GM12878 (cell line): ENCODE results near the gene KRT4. TPM values are rescaled to one million over a fixed set of nuclear protein-coding genes. Genes with fewer than 3 reads are reported as not detected.

Experiments used
- ATAC-seq: fragments of 200-7000 bp; cut with Tn5 transposase; 3 replicates; pipeline ENCODE4 v1.9.1; 2020; ENCODE audit warnings: mild to moderate bottlenecking, moderate library complexity
- BruUV-seq: library from RNA; stranded (reverse); fragments of 400-500 nt; replicated peaks from 2 replicates; lab custom pipeline; 2021; lab: Mats Ljungman, UMichigan
- CTCF ChIA-PET: fragments of 300-600 bp; sonication (Branson Sonifier 250); formaldehyde crosslinking; extraction: SDS; loops from one replicate; lab custom pipeline; 2021; ENCODE audit warnings: inconsistent platforms; lab: Yijun Ruan, JAX
- POLR2A ChIA-PET: fragments of 350-600 bp; formaldehyde crosslinking; extraction: SDS; loops from one replicate; lab custom pipeline; 2021; ENCODE audit warnings: inconsistent platforms; lab: Charles Lee
- RAD21 ChIA-PET: fragments of 300-600 bp; sonication (Branson Sonifier 250); formaldehyde crosslinking; loops from one replicate; lab custom pipeline; 2023; ENCODE audit warnings: antibody characterized with exemption; ENCODE audit not compliant: unreplicated experiment; lab: Charles Lee
- SMC1A ChIA-PET: fragments of 300-600 bp; sonication (Branson Sonifier 250); formaldehyde crosslinking; loops from one replicate; lab custom pipeline; 2023; ENCODE audit not compliant: unreplicated experiment, uncharacterized antibody; lab: Charles Lee
- DNase-seq: peaks from one replicate; pipeline ENCODE4 v3.0.0-alpha.2; 2011; ENCODE audit warnings: low read depth, low spot score
- FAIRE-seq: peaks from 3 replicates; lab custom pipeline; 2011; peaks lifted over from hg19 to GRCh38; lab: Jason Lieb, UNC
- H2AFZ ChIP-seq: 2 replicates; pipeline ENCODE4 v1.6.0; 2011; ENCODE audit warnings: low read depth, low read length, control low read depth; ENCODE audit not compliant: control insufficient read depth
- H3K27ac ChIP-seq: 2 replicates; pipeline ENCODE4 v1.5.1; 2011; ENCODE audit warnings: control low read depth; ENCODE audit not compliant: control insufficient read depth, insufficient read depth
- H3K27me3 ChIP-seq, 2 experiments: replicated peaks in 1 of 2; 2 replicates each; pipeline versions ENCODE4 v1.6.0 to v1.6.1; 2011; ENCODE audit warnings: low read length in 1 of 2; ENCODE audit not compliant: control insufficient read depth in 2 of 2, insufficient read depth in 2 of 2
- H3K36me3 ChIP-seq, 2 experiments: 2 replicates each; pipeline ENCODE4 v1.5.1; 2011; ENCODE audit warnings: low read length in 1 of 2; ENCODE audit not compliant: control insufficient read depth in 2 of 2, insufficient read depth in 2 of 2
- H3K4me1 ChIP-seq: 2 replicates; pipeline ENCODE4 v1.6.1; 2011; ENCODE audit warnings: mild to moderate bottlenecking, low read length, moderate library complexity, mixed read lengths; ENCODE audit not compliant: control insufficient read depth, insufficient read depth
- H3K4me2 ChIP-seq: 2 replicates; pipeline ENCODE4 v1.6.0; 2011; ENCODE audit warnings: control low read depth; ENCODE audit not compliant: control insufficient read depth, insufficient read depth
- H3K4me3 ChIP-seq: fragments of 200-600 bp; sonication (generic); 2 replicates; pipeline ENCODE4 v1.5.1; 2016
- H3K79me2 ChIP-seq: 2 replicates; pipeline ENCODE4 v1.6.0; 2011; ENCODE audit warnings: low read length; ENCODE audit not compliant: control insufficient read depth, insufficient read depth
- H3K9ac ChIP-seq: 2 replicates; pipeline ENCODE4 v1.8.0; 2011; ENCODE audit warnings: low read length, control low read depth, mixed read lengths; ENCODE audit not compliant: control insufficient read depth, insufficient read depth
- H3K9me3 ChIP-seq: replicated peaks from 3 replicates; pipeline ENCODE4 v1.5.1; 2011; ENCODE audit warnings: mild to moderate bottlenecking, low read length; ENCODE audit not compliant: control insufficient read depth, insufficient read depth
- H4K20me1 ChIP-seq: 2 replicates; pipeline ENCODE4 v1.6.0; 2011; ENCODE audit not compliant: control insufficient read depth, insufficient read depth
- BACH1 ChIP-seq: fragments of 450-650 bp; IDR thresholded peaks from 2 replicates; pipeline ENCODE4 v1.6.1; 2017; ENCODE audit warnings: mild to moderate bottlenecking, borderline replicate concordance
- FOS ChIP-seq: IDR thresholded peaks from 3 replicates; pipeline ENCODE4 v1.6.1; 2011; ENCODE audit warnings: borderline replicate concordance; ENCODE audit not compliant: insufficient read length; ENCODE audit errors: extremely low read depth
- HDGF ChIP-seq: fragments of 450-650 bp; IDR thresholded peaks from 2 replicates; pipeline ENCODE4 v1.6.1; 2016; ENCODE audit warnings: antibody characterized with exemption
- IRF4 ChIP-seq: IDR thresholded peaks from 2 replicates; pipeline ENCODE4 v1.6.1; 2011; ENCODE audit warnings: low read depth, low read length
- KDM1A ChIP-seq: fragments of 200-600 bp; sonication (generic); IDR thresholded peaks from 2 replicates; pipeline ENCODE4 v1.6.1; 2016; ENCODE audit warnings: borderline replicate concordance
- NFYB ChIP-seq: IDR thresholded peaks from 2 replicates; pipeline ENCODE4 v1.6.1; 2011; ENCODE audit warnings: low read depth, mild to moderate bottlenecking, low read length, improper control_type of control experiment, moderate library complexity; ENCODE audit not compliant: insufficient read depth
- PAX5 ChIP-seq: IDR thresholded peaks from 2 replicates; pipeline ENCODE4 v1.6.1; 2011; ENCODE audit warnings: low read depth, low read length, borderline replicate concordance
- PKNOX1 ChIP-seq: fragments of 450-650 bp; IDR thresholded peaks from 2 replicates; pipeline ENCODE4 v1.6.1; 2016; ENCODE audit warnings: mild to moderate bottlenecking
- POU2F2 ChIP-seq: IDR thresholded peaks from 3 replicates; pipeline ENCODE4 v1.6.1; 2011; ENCODE audit warnings: low read depth, mild to moderate bottlenecking, low read length, borderline replicate concordance
- RAD51 ChIP-seq: fragments of 450-650 bp; IDR thresholded peaks from 2 replicates; pipeline ENCODE4 v1.6.1; 2016; ENCODE audit warnings: moderate library complexity, mild to moderate bottlenecking, inconsistent platforms
- SKIL ChIP-seq: fragments of 450-650 bp; IDR thresholded peaks from 2 replicates; pipeline ENCODE4 v1.6.1; 2017; ENCODE audit warnings: mild to moderate bottlenecking, low read depth, inconsistent platforms; ENCODE audit not compliant: poor library complexity, severe bottlenecking
- SMARCA5 ChIP-seq: fragments of 450-650 bp; IDR thresholded peaks from 2 replicates; pipeline ENCODE4 v1.6.1; 2017; ENCODE audit warnings: mild to moderate bottlenecking
- STAT1 ChIP-seq: fragments of 450-650 bp; conservative IDR thresholded peaks from 2 replicates; pipeline ENCODE4 v1.6.1; 2014; ENCODE audit warnings: antibody characterized with exemption, mild to moderate bottlenecking
- SUZ12 ChIP-seq: fragments of 200-600 bp; sonication (generic); IDR thresholded peaks from one replicate; pipeline ENCODE4 v1.6.1; 2018; ENCODE audit warnings: antibody characterized with exemption, mild to moderate bottlenecking; ENCODE audit not compliant: unreplicated experiment
- USF2 ChIP-seq: IDR thresholded peaks from 2 replicates; pipeline ENCODE4 v1.6.1; 2011; ENCODE audit warnings: low read depth, low read length, improper control_type of control experiment, borderline replicate concordance
- ZNF274 ChIP-seq: IDR thresholded peaks from one replicate; pipeline ENCODE4 v1.8.0; 2011; ENCODE audit not compliant: insufficient read length, insufficient read depth
- WGBS: methylation state at CpG from one replicate; pipeline ENCODE4 v1.1.6; 2016; ENCODE audit warnings: low lambda C conversion rate; ENCODE audit not compliant: insufficient replicate concordance, insufficient coverage; ENCODE audit errors: missing lambda C conversion rate; 5-methylcytosine and 5-hydroxymethylcytosine counted together
- in situ Hi-C: fragments of 300-500 bp; cut with MboI; formaldehyde crosslinking; loops from 9 replicates; pipeline ENCODE4 v1.14.3; 2018; ENCODE audit warnings: mixed read lengths
- intact Hi-C: fragments of 100-400 bp; cut with micrococcal nuclease; formaldehyde crosslinking; loops from one replicate; pipeline ENCODE4 v1.14.2; 2022; ENCODE audit not compliant: unreplicated experiment
- polyA plus RNA-seq, 11 experiments: library from polyadenylated mRNA; depleted of rRNA in 4 of 11; unstranded in 6 of 11; stranded (reverse) in 5 of 11; fragments of >200 nt; fragmentation: Nextera tagmentation in 4 of 11; fragmentation: Illumina TruSeq in 1 of 11; extraction: Ambion mirVana in 4 of 11; extraction: Trizol in 1 of 11; gene quantifications; 1 replicate in 1 of 11; 2 replicates in 10 of 11; pipeline versions ENCODE4 v1.2.1 to v1.2.3, GENCODE V29; 2011 to 2016; ENCODE audit warnings: inconsistent platforms in 2 of 11, missing spikeins in 2 of 11, low read depth in 1 of 11
- total RNA-seq, 4 experiments: library from RNA; depleted of rRNA in 3 of 4; stranded (reverse); fragments of >200 nt in 3 of 4; fragmentation: Illumina TruSeq in 1 of 4; extraction: Trizol in 1 of 4; gene quantifications; 2 replicates each; pipeline versions ENCODE4 v1.2.1 to v1.2.3, GENCODE V29; 2013 to 2021
- TF ChIP-seq, protein P1 (sequence below): IDR thresholded peaks from 2 replicates; pipeline ENCODE4 v1.6.1; 2012; ENCODE audit warnings: low read length, inconsistent platforms

KRT4 gene
- total and polyA plus RNA-seq, 10 of the 15 experiments (the other 5 are each of a cell fraction or from before 2014, with no cell fraction given): not detected

DNA sequence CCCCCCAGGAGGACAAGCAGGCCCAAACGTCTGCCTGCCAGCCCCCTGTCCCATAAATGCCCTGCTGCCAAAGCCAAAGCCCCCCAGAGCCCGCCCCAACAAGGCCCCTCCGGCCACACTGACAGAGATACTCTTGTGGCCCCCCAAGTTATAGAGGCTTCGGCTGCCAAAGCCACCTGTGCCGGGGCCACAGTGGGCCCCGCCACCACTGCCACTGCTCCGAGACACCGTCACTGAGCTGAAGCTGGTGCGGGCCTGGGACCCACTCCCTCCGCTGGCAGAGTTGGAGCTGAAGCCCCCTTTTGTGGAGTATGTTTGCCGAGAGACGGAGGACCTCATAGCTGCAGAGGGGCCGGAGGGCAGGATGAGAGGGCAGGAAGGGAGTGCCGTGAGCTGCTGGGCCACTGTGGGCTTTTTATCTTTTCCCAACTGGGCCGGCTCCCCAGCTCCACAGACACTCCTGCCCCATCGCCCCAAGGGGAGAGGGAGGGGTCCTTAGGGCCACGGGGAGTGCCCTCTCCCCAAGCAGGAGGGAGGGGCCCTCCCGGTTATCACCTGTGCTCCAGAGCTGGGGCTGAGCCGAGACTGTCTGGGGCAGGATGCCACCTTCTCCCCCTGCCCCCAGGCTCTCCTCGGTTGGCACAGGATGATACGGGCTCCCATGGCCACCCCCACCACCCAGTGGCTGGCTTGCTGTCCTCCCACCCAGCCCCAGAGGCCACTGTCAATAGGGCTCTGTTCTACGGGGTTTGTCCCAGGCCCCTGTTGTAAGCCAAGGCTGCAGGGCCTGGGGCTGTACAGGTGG lies 20.2 kb upstream of the KRT4 start, which contains the start of gene KRT79:
TSS of gene KRT79 (minus strand) at position 390 of the 805 bp plus-strand sequence. CDS start at position 339, 51 bp downstream.
- 35% methylated on average over 19 of the region's 22 CpGs for WGBS
- H3K9me3 ChIP-seq: no peaks in the 10 kb centered on the region
- H3K27ac ChIP-seq: no peak within 1 kb of the TSS
- H3K79me2 ChIP-seq: no peaks in the 10 kb centered on the region
- ChIA-PET POLR2A (no interaction called here), RAD21 (no interaction called here), SMC1A (no interaction called here), CTCF (no interaction called here)
- H4K20me1 ChIP-seq: no peaks in the 10 kb centered on the region
- H2AFZ ChIP-seq: no peak within 1 kb of the TSS
- in situ Hi-C loops (no loop called here), intact Hi-C loops (no loop called here)
- ATAC-seq: no peak
- no peaks in the 10 kb centered on the region for H3K36me3 ChIP-seq
- no TSS peak for BruUV-seq
- no peaks in the 10 kb centered on the region for H3K4me1 ChIP-seq
- DNase-seq: no peak
- H3K27me3 ChIP-seq: peaks cover 5 to 8% of the 10 kb centered on the region in 2 experiments; a peak in 3 of 4 replicates
- no peak within 1 kb of the TSS for H3K4me2 ChIP-seq
- no peak within 1 kb of the TSS for H3K9ac ChIP-seq
- H3K4me3 ChIP-seq: no peak within 1 kb of the TSS
- FAIRE-seq: no peak
- TF ChIP-seq, protein P1, sequence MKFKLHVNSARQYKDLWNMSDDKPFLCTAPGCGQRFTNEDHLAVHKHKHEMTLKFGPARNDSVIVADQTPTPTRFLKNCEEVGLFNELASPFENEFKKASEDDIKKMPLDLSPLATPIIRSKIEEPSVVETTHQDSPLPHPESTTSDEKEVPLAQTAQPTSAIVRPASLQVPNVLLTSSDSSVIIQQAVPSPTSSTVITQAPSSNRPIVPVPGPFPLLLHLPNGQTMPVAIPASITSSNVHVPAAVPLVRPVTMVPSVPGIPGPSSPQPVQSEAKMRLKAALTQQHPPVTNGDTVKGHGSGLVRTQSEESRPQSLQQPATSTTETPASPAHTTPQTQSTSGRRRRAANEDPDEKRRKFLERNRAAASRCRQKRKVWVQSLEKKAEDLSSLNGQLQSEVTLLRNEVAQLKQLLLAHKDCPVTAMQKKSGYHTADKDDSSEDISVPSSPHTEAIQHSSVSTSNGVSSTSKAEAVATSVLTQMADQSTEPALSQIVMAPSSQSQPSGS: no peak
- no peak for TF ChIP-seq USF2
- no peak for TF ChIP-seq RAD51
- TF ChIP-seq FOS: no peak
- no peak for TF ChIP-seq BACH1
- TF ChIP-seq STAT1: no peak
- no peak for TF ChIP-seq SUZ12
- TF ChIP-seq NFYB: no peak
- no peak for TF ChIP-seq SKIL
- TF ChIP-seq IRF4: no peak
- no peak for TF ChIP-seq KDM1A
- TF ChIP-seq PKNOX1: no peak
- TF ChIP-seq POU2F2: no peak
- no peak for TF ChIP-seq PAX5
- TF ChIP-seq SMARCA5: no peak
- TF ChIP-seq ZNF274: no peak
- TF ChIP-seq HDGF: no peak
